Measurements from ENCODE around the gene SPDYE16. TPM values are rescaled to one million over a fixed set of nuclear protein-coding genes. Genes with fewer than 3 reads are reported as not detected.

SPDYE16 gene
- total and polyA plus RNA-seq, 2 experiments from 2014 or later, result 0.55 TPM; not detected in 1

DNA sequence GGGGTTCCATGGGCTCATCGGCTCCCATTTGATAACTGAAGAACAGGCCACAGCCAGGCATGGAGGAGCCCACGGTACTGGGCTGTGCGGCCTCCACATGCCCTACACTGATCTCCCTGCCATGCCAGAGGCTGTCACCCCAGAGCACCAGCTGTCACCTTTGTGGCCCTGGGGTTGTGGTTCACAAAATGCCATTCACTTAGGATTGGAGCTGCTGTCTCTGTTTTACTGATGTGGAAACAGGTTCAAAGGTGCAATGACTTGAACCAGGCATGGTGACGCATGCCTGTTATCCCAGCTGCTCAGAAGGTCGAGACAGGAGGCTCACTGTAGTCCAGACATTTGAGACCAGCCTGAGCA lies 37.0 kb downstream of the SPDYE16 start:
- Histone ChIP-seq H3K4me2 (no peak overlapping the region), H3K79me2 (replicated peaks; ENCODE audit: insufficient read depth) (no peaks in the 10 kb centered on the region), H3K4me1 (ENCODE audit: insufficient read depth) (peaks cover 12% of the 10 kb centered on the region), H3K4me3 (no peak overlapping the region), H3K27ac (ENCODE audit: low read depth) (no peak overlapping the region), H3K36me3 (ENCODE audit: insufficient read depth) (no peaks in the 10 kb centered on the region), H4K20me1 (replicated peaks; ENCODE audit: insufficient read depth) (no peaks in the 10 kb centered on the region), H3F3A (replicated peaks; ENCODE audit: low read depth) (no peaks in the 10 kb centered on the region), H3K27me3 (ENCODE audit: insufficient read depth) (no peaks in the 10 kb centered on the region), H3K9me2 (ENCODE audit: insufficient read depth) (no peaks in the 10 kb centered on the region), H2AFZ (no peak overlapping the region)
- ATAC-seq, result no peak
- Mint-ChIP-seq H3K9me3 (no peaks in the 10 kb centered on the region), H3K4me3 (no peak overlapping the region), H3K27me3 (ENCODE audit: insufficient read depth, low read depth, poor library complexity) (peaks cover 4% of the 10 kb centered on the region), H3K36me3 (ENCODE audit: low read depth) (peaks cover 9% of the 10 kb centered on the region; the same call in 2 of the 3 replicates), H3K27ac (no peak overlapping the region; the same call in 1 of the 2 replicates), H3K4me1 (peaks cover 5% of the 10 kb centered on the region)
- no peak for TF ChIP-seq JUNB (IDR thresholded peaks at IDR 0.05; ENCODE audit: unreplicated experiment)
- no peak for DNase-seq (ENCODE audit: low spot score)

DNA sequence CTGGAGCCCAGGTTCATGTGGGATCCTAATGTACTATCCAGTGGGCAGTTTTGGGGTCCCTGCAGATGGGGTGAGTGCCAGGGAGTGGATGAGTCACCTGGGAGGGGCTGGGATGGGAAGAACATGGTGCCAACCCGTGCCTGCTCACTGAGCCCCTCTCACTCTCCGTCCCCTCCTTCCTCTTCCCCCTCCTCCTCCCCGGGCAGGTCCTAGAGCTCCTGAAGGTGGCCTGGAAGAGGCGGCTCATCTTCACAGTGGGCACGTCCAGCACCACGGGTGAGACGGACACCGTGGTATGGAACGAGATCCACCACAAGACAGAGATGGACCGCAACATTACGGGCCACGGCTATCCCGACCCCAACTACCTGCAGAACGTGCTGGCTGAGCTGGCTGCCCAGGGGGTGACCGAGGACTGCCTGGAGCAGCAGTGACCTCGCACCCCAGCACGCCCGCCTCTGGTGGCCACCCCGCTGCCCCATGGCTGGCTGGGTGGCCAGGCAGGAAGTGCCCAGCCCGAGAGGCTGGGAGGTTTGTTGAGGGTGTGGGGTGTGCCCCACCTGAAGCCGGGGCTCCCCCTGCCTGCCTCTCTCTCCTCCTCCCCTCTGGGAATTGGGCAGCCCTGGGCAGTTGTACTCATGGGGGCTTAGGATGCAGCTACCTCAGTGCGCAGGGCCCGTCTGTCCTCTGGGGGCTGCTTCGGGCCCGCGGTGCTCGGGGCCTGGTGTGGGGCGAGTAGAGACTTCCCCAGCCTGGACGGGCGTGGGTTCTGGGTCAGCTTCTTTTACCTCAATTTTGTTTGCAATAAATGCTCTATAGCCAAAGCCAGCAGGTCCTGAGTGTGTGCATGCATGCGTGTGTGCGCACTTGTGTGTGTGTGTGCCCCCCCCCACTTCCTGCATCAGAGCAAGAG lies 37.7 kb downstream of the SPDYE16 start:
- ATAC-seq (no peak), DNase-seq (ENCODE audit: low spot score) (peak; percentile 5)
- Mint-ChIP-seq H3K4me1 (peaks cover 5% of the 10 kb centered on the region), H3K4me3 (no peak overlapping the region), H3K36me3 (ENCODE audit: low read depth) (peaks cover 9% of the 10 kb centered on the region; the same call in 2 of the 3 replicates), H3K27ac (no peak overlapping the region), H3K9me3 (no peaks in the 10 kb centered on the region), H3K27me3 (ENCODE audit: insufficient read depth, low read depth, poor library complexity) (peaks cover 4% of the 10 kb centered on the region)
- Histone ChIP-seq H3K27me3 (ENCODE audit: insufficient read depth) (no peaks in the 10 kb centered on the region), H3K4me2 (no peak overlapping the region), H3K36me3 (ENCODE audit: insufficient read depth) (no peaks in the 10 kb centered on the region), H3F3A (replicated peaks; ENCODE audit: low read depth) (no peaks in the 10 kb centered on the region), H3K9me2 (ENCODE audit: insufficient read depth) (no peaks in the 10 kb centered on the region), H3K4me1 (ENCODE audit: insufficient read depth) (peaks cover 10% of the 10 kb centered on the region), H4K20me1 (replicated peaks; ENCODE audit: insufficient read depth) (no peaks in the 10 kb centered on the region), H2AFZ (no peak overlapping the region), H3K4me3 (no peak overlapping the region), H3K79me2 (replicated peaks; ENCODE audit: insufficient read depth) (no peaks in the 10 kb centered on the region), H3K27ac (ENCODE audit: low read depth) (no peak overlapping the region)
- TF ChIP-seq, protein P1, sequence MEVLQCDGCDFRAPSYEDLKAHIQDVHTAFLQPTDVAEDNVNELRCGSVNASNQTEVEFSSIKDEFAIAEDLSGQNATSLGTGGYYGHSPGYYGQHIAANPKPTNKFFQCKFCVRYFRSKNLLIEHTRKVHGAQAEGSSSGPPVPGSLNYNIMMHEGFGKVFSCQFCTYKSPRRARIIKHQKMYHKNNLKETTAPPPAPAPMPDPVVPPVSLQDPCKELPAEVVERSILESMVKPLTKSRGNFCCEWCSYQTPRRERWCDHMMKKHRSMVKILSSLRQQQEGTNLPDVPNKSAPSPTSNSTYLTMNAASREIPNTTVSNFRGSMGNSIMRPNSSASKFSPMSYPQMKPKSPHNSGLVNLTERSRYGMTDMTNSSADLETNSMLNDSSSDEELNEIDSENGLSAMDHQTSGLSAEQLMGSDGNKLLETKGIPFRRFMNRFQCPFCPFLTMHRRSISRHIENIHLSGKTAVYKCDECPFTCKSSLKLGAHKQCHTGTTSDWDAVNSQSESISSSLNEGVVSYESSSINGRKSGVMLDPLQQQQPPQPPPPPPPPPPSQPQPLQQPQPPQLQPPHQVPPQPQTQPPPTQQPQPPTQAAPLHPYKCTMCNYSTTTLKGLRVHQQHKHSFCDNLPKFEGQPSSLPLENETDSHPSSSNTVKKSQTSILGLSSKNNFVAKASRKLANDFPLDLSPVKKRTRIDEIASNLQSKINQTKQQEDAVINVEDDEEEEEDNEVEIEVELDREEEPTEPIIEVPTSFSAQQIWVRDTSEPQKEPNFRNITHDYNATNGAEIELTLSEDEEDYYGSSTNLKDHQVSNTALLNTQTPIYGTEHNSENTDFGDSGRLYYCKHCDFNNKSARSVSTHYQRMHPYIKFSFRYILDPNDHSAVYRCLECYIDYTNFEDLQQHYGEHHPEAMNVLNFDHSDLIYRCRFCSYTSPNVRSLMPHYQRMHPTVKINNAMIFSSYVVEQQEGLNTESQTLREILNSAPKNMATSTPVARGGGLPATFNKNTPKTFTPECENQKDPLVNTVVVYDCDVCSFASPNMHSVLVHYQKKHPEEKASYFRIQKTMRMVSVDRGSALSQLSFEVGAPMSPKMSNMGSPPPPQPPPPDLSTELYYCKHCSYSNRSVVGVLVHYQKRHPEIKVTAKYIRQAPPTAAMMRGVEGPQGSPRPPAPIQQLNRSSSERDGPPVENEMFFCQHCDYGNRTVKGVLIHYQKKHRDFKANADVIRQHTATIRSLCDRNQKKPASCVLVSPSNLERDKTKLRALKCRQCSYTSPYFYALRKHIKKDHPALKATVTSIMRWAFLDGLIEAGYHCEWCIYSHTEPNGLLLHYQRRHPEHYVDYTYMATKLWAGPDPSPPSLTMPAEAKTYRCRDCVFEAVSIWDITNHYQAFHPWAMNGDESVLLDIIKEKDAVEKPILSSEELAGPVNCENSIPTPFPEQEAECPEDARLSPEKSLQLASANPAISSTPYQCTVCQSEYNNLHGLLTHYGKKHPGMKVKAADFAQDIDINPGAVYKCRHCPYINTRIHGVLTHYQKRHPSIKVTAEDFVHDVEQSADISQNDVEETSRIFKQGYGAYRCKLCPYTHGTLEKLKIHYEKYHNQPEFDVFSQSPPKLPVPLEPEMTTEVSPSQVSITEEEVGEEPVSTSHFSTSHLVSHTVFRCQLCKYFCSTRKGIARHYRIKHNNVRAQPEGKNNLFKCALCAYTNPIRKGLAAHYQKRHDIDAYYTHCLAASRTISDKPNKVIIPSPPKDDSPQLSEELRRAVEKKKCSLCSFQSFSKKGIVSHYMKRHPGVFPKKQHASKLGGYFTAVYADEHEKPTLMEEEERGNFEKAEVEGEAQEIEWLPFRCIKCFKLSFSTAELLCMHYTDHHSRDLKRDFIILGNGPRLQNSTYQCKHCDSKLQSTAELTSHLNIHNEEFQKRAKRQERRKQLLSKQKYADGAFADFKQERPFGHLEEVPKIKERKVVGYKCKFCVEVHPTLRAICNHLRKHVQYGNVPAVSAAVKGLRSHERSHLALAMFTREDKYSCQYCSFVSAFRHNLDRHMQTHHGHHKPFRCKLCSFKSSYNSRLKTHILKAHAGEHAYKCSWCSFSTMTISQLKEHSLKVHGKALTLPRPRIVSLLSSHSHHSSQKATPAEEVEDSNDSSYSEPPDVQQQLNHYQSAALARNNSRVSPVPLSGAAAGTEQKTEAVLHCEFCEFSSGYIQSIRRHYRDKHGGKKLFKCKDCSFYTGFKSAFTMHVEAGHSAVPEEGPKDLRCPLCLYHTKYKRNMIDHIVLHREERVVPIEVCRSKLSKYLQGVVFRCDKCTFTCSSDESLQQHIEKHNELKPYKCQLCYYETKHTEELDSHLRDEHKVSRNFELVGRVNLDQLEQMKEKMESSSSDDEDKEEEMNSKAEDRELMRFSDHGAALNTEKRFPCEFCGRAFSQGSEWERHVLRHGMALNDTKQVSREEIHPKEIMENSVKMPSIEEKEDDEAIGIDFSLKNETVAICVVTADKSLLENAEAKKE (CRISPR knock-in tag; IDR thresholded peaks at IDR 0.05), result no peak
- TF ChIP-seq STAT1 (IDR thresholded peaks at IDR 0.05; ENCODE audit: unreplicated experiment) (no peak), ZNF331 (CRISPR knock-in tag; IDR thresholded peaks at IDR 0.05; ENCODE audit: low read depth) (no peak), REST (IDR thresholded peaks at IDR 0.05; ENCODE audit: unreplicated experiment) (no peak), JUNB (IDR thresholded peaks at IDR 0.05; ENCODE audit: unreplicated experiment) (no peak), ZNF114 (CRISPR knock-in tag; IDR thresholded peaks at IDR 0.05) (no peak)
- TF ChIP-seq, protein P2, sequence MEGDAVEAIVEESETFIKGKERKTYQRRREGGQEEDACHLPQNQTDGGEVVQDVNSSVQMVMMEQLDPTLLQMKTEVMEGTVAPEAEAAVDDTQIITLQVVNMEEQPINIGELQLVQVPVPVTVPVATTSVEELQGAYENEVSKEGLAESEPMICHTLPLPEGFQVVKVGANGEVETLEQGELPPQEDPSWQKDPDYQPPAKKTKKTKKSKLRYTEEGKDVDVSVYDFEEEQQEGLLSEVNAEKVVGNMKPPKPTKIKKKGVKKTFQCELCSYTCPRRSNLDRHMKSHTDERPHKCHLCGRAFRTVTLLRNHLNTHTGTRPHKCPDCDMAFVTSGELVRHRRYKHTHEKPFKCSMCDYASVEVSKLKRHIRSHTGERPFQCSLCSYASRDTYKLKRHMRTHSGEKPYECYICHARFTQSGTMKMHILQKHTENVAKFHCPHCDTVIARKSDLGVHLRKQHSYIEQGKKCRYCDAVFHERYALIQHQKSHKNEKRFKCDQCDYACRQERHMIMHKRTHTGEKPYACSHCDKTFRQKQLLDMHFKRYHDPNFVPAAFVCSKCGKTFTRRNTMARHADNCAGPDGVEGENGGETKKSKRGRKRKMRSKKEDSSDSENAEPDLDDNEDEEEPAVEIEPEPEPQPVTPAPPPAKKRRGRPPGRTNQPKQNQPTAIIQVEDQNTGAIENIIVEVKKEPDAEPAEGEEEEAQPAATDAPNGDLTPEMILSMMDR (conservative IDR thresholded peaks at IDR 0.05; ENCODE audit: low read depth in 2 of 2), result no peak

All from GM23338 (cell line).